ENCODE data around the gene KDM2A. TPM values are rescaled to one million over a fixed set of nuclear protein-coding genes. Genes with fewer than 3 reads are reported as not detected.
"Not testable (repeated sequence)": the region's sequence is repeated elsewhere in the genome, so short reads cannot be mapped to it uniquely, and the experiment has no call there.

The KDM2A gene
- total RNA-seq, 1 donor from 2014 or later: 33.0 TPM

DNA sequence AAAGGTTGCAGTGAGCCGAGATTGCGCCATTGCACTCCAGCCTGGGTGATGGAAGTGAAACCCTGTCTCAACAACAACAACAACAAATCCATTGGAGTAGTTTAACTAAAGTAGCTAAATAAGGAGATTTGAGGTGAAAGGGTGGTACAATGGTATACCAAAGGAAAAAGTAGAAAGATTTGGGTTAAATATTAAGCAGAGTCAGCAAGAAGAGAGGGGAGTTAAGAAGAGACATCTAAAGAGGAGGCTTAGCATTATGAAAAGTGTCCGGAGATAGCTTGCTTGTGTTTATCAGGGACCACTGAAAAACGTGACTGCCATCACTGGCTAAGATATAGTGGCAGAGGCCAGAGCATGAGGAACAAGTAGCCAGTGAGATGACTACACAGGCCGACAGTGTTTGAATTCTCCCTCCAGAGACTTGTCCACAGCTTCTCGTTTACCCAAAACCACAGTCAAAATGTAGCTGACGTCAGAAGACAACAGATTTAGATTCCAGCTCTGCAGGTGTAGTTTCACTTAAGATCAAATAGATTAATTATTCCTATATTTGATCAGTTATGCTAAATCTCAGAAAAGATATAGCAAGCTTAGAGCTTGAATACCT, 114.6 kb downstream of the KDM2A start:
- DNase-seq (ENCODE audit: low read depth, low spot score): no peak

DNA sequence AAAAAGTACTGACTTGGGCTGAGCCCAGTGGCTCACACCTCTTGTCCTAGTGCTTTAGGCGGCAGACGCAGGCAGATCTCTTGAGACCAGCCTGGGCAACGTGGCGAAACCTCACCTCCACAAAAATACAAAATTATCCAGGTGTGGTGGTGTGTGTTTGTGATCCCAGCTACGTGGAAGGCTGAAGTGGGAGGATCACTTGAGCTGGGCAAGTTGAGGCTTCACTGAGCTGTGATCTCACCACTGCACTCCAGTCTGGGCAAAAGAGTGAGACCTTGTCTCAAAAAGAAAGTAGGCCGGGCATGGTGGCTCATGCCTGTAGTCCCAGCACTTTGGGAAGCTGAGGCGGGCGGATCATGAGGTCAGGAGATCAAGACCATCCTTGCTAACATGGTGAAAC, 115.5 kb downstream of the KDM2A start:
- not testable (repeated sequence) for DNase-seq (ENCODE audit: low read depth, low spot score)

DNA sequence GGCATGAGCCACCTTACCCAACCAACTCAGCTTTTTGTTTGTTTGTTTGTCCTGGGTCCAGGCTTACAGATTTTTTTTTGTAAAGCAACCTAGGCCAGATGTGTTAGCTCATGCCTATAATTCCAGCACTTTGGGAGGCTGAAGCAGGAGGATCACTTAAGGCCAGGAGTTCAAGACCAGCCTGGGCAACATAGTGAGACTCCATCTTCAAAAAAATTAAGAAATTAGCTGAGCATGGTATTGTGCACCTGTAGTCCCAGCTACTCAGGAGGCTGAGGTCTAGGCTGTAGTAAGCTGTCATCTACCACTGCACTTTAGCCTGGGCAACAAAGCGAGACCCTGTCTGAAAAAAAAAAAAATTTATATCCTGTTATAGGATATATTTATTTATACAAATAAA, 118.5 kb downstream of the KDM2A start:
- DNase-seq (ENCODE audit: low read depth, low spot score): no peak

DNA sequence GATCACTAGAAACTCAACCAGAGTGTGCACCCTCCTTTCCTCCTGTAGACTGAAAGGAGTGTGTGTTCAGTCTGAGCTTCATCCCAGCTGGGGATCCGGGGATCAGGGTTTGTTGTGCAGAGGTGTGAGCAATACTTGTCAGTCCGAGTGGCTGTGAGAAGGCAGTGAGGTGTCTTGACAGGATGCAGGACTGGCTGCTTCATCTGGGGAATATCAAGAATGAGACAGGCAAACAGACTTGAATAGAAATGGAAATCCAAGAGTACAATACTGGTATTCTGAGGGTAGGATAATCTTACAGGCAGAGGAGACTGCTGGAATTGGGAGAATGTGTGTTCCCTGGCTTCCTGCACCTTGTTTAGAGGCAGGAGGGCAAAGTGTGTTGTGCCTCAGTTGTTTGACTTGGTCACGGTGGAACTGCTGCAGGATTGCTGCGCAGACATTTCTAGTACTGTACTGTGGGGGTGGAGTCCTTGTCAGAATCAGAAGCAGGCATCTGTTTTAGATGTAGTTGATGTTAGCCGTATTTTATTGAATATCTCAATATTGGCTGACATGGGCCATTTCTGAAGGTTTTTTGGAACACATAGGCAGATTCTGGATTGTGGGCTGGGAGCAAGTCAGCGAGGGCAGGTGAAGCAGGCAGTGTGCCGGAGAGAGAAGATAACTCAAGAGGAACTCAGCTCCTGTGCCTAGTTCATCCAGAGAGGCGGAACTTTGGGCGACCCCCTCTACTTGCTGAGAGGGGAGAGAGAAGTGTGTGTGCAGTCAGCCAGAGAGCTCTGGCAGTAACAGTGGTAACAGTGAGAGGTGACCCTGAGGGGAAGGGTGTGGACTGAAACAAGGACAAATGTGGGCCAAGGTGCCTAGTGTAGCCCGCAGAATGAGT, 120.1 kb downstream of the KDM2A start:
- no peak for DNase-seq (ENCODE audit: low read depth, low spot score)

DNA sequence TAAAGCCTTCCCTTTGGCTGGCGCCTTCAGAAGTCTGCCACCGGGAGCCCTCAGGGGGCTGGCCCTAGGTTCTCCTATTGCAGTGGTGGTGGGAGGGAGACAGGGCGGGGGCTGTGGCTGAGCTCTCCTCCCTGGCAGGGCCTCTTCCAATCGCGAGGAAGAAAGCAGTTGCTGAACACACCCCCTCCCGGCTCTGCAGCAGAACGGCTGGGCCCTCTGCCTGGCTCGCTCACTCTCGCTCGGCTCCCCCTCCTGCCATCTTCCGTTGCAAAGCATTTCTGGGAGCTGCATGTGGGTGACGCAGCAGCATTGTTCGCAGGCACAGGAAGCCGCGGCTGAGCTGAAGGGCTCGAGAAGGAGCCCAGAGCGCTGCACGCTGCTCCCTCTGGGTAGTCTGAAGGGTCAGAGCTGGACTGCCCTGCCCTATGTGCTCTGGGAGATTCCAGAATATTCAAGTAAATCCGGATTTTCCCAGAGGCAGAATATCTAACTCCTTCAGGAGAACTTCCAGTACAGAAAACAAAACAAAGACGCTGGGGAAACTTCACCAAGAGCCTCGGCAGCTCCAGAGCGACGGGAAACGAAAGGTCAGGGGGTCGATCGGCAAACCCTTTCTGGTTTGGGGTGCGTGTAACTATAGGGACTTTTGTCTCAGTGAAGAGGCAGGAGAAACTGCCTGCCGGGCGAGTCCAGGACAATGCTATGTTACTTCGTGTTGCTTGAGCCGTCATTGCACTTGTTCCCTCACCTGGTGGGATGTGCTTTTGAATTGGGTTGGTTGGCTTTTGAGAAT, 120.9 kb downstream of the KDM2A start:
- peak; percentile 97 for DNase-seq (ENCODE audit: low read depth, low spot score)

DNA sequence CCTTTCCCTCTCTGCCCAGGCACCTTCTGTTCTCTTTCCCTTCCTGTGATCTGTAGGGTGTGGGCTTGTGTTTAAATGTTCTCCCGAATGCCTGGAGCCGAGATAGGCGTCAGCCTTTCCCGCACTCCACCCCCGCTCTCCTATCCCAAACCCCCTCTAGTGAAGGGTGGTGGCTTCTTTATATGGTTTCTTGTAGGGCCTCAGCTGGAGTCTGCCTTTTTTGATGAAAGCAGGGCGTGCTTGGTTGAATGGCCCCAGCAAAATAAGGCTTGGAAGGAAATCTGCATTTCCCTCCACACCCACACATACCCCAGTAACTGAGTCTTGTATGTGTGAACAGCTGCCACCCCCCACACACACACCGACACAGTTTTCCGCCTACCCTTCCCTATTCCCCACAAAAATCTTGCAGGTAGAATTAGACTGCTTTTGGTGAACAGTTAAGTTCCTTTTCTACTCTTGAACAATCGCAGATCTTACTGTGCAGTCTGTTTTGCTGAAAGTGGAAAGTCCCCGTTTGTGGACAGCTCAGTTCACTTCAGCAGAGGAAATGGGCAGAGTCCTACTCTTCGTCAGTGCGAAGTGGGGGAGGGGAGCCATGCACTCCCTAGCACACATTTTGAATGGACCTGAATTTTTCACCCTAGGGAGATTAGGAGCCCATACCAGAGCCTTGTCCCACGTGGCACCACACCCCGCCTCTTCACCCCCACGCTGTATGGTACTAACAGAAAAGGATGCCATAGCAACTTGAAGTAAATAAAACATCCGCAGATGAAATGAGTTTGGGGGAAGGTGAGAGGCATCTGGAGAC, 121.7 kb downstream of the KDM2A start:
- DNase-seq (ENCODE audit: low read depth, low spot score): peak; percentile 37

DNA sequence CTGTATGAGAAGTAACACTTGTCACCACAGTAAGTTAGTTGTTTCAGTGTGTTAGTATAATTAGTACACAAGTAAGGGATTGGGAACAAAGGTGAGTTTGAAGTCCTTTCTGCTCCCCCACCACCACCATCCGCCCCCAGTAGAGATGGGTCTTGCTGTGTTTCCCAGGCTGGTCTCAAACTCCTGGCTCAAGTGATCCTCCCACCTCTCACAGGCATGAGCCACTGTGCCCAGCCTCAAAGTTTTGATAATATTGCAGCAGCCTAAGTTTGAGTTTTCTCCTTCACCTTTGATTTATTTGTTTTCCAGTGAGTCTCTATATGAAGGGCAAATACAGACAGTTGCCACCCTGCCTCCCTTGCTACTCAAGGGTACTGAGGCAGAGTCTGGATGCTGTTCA, 123.5 kb downstream of the KDM2A start:
- no peak for DNase-seq (ENCODE audit: low read depth, low spot score)

DNA sequence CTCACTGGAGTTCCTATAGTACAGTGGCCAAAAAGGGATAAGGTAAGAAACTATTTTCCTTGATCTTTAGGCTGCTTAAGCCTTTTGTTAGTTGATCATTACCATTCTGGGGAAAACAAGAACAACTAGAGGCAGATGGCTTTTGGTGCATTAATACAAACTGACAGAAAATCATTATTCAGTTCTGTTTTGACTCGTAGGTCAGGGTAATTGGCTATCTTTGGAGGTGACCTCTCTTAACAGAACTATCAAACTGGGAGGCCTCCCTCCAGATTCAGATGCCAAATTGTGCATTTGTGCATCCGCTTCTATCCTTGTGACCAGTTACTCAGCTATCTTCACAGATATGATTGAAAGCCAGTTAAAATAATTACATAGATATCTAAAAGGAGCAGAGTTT, 124.0 kb downstream of the KDM2A start:
- DNase-seq (ENCODE audit: low read depth, low spot score): no peak

DNA sequence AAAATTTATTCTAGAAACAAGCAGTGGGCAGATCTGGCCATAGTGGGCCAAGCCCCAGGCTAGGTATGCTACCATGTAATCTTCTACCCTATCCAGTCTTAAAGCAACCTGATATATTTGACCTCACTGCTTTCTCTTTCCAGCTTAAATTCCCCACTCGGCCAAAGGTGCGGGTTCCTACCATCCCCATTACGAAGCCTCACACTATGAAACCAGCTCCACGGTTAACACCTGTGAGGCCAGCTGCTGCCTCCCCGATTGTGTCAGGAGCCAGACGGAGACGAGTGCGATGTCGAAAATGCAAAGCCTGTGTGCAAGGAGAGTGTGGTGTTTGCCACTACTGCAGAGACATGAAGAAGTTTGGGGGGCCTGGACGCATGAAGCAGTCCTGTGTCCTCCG, 126.0 kb downstream of the KDM2A start:
- DNase-seq (ENCODE audit: low read depth, low spot score): no peak

DNA sequence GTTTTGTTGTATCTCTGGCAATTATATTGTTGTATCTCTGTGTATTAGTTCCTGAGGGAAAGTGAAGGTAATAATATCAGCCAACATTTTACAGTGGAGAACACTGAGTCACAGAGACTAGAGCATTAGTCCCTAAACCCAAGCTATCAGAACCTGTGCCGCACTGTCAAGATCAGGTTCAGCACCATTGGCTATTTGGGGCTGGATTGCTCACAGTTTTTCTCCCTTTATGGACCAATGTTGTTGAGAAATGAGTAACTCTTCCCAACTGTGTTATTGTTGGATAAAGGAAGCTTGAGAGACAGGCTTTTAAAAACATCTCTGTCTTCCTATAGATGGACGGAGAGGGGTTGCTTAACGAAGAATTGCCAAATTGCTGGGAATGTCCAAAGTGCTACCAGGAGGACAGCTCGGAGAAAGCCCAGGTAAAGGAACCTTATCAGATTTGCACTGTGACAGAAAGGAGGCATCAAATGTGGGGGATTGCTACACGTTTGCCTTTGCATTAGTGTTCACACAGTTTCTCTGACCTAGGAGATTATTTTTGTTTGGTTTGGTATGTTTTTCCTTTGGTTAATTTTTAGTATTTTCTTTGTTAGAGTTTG, 129.0 kb downstream of the KDM2A start:
- no peak for DNase-seq (ENCODE audit: low read depth, low spot score)

DNA sequence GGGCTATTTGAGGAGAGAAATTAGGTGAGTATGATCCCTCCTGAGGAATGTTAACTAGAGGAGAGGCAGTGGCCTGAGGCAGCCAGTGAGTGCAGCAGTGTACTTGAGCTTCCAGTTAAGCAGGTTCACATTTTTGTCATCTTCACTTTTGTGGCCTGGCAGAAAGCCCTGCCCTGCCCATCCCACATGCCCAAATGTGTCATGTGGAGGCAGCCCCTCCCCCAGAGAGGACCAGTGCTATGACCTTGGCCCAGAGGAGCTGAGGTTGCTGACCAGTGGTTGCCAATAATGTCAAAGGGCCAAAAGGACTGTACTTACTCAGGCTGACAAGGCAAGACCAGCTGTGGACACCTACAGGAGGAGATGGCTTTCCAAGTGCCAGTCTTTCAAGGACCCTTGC, 129.6 kb downstream of the KDM2A start:
- no peak for DNase-seq (ENCODE audit: low read depth, low spot score)

DNA sequence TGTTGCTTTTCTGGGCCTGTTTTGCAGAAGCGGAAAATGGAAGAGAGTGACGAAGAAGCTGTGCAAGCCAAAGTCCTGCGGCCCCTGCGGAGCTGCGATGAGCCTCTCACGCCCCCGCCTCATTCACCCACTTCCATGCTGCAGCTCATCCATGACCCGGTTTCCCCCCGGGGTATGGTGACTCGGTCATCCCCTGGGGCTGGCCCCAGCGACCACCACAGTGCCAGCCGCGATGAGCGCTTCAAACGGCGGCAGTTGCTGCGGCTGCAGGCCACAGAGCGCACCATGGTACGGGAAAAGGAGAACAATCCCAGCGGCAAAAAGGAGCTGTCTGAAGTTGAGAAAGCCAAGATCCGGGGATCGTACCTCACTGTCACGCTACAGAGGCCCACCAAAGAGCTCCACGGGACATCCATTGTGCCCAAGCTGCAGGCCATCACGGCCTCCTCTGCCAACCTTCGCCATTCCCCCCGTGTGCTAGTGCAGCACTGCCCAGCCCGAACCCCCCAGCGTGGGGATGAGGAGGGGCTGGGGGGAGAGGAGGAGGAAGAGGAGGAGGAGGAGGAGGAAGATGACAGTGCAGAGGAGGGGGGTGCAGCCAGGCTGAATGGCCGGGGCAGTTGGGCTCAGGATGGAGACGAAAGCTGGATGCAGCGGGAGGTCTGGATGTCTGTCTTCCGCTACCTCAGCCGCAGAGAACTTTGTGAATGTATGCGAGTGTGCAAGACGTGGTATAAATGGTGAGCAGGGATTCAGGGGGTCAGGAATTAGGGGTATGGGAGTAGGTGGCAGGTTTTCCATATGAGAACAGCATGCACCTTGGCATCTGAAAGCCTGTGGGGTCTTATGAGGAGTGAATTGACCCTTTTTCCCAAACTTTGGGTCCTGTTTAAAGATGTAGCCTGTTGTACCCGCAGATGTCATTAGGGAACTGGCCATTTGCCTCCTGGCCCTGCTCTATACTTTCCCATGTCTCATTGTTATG, 131.3 kb downstream of the KDM2A start:
- DNase-seq (ENCODE audit: low read depth, low spot score): no peak

DNA sequence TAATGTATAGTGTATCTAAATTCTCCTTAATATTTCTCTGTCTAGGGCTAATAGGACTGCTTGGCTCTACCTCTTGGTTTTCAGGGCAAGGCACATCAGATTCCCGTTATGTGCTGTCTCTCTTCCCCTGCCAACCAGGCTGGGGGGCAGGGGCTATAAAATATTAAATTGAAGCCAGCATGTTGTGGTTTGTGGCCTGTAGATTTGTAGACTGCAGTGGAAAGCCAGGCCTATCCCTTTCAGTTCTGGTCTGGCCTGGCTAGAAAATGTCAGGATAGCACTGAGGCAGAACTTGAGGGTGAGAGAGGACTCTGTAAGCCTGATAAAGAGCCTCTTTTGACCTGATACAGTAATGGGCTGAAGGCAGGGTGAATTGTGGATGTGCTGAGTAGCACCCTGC, 132.8 kb downstream of the KDM2A start:
- no peak for DNase-seq (ENCODE audit: low read depth, low spot score)

DNA sequence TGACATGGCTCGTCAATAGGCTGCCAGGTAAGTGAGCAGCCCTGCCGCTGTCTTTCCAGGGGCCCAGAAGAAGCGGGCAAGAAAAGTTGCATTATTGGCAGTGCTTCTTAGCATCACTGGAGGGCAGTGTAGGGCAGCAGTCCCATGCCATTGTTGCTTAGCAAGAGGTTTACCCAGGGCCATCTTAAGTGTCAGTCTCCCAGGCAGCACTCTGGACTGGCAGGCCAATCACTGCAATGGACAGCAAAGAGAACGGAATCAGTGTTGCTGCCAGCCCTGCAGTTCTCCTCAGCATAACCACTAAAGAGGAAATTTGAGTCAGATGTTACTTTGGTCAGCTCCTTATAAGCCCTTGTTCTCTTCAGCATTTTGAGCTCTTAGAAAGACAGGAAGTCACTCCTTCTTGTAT, 133.8 kb downstream of the KDM2A start:
- no peak for DNase-seq (ENCODE audit: low read depth, low spot score)

DNA sequence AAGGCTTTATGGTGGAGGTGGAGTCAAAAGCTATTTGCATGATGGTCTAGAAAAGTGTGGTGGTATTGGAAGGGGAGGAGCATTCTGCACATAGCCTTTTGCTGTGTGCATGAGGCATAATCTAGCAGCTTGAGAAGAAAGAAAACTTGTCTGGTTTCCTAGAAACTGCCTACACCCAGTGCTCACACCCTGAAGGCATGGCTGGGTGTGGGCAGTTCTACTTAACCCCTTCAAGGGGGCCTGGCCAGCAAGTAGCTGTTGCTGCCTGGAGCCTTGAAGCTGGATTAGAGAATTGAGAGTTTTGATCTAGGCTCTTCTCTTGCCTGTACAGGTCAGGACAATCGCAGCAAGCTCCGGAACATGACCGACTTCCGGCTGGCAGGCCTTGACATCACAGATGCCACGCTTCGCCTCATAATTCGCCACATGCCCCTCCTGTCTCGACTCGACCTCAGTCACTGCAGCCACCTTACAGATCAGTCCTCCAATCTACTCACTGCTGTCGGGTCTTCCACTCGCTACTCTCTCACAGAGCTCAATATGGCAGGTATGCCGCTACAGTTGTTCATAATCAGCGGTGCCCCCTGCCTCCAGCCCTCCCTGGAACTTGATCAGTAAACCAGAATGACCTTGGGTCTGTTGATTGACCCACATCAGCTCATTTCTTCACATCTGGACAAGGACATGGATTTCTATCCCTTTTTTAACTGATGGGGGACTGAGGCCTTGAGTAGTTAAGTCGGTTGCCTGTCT, 135.0 kb downstream of the KDM2A start:
- DNase-seq (ENCODE audit: low read depth, low spot score): no peak

DNA sequence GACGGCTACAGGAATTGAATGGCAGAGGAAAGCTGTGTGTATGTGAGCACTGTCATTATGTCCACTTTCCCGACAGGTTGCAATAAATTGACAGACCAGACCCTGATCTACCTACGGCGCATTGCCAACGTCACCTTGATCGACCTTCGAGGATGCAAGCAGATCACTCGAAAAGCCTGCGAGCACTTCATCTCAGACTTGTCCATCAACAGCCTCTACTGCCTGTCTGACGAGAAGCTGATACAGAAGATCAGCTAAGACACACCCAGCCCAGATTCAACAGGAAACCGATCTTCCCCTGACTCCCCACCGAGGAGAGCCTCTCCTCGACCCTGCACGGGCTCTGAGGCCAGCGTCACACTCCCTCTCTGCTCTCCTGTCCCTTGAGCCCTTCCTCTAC, 135.7 kb downstream of the KDM2A start:
- no peak for DNase-seq (ENCODE audit: low read depth, low spot score)

DNA sequence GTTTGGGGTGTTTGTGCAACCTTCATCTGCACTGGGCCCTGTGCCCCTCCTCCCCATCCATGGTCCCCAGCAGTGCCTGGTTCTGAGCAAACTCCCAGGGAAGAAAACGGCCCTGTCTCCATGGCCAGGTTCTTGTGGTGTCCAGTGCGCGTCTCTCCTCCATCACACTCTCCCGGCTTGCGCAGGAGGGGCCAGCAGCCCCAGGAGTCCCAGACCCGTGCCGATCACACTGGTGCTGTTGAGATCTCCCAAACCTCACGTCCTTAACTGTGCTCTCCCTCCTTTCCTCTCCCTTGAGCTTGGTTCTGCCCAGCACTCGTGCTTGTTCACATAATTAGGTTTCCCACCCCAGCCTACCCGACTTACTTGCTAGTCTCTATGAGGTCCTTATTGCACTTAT, 136.3 kb downstream of the KDM2A start:
- no peak for DNase-seq (ENCODE audit: low read depth, low spot score)

DNA sequence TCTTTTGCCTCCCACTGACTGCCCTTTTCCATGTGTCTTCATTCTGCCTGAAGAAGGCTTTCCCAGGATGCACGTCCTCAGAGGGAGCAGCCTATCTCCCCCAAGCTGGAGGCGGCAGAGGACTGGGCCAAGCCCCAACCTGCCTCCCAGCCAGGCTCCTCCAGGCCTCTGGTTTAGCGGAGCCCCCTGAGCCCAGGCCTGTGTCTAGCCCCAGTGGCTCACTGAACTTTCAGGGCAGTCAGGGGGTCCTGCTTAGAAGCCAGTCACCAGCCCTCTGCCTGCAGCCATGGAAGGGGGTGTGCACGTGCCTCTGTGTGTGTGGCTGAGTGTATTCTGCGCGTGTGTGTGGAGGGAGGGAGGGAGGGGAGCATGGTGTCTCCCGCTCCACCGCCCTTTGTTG, 136.8 kb downstream of the KDM2A start:
- DNase-seq (ENCODE audit: low read depth, low spot score): no peak
